Skeletal muscle satellite cell (primary cell): ENCODE measurements around the gene NARS2.

Source experiments
- H3K27me3 ChIP-seq: 2 replicates; pipeline ENCODE4 v1.7.0; 2013; ENCODE audit warnings: low read length; ENCODE audit not compliant: control insufficient read depth, insufficient read depth
- H3K36me3 ChIP-seq: 2 replicates; pipeline ENCODE4 v1.7.0; 2013; ENCODE audit warnings: mild to moderate bottlenecking, control low read depth, low read length; ENCODE audit not compliant: insufficient read depth
- H3K4me1 ChIP-seq: 2 replicates; pipeline ENCODE4 v1.7.0; 2013; ENCODE audit warnings: low read length; ENCODE audit not compliant: control insufficient read depth, insufficient read depth
- H3K4me2 ChIP-seq: 2 replicates; pipeline ENCODE4 v1.7.0; 2013; ENCODE audit warnings: mild to moderate bottlenecking, low read length
- H3K4me3 ChIP-seq: 2 replicates; pipeline ENCODE4 v1.7.0; 2013; ENCODE audit warnings: low read length
- H3K9ac ChIP-seq: 2 replicates; pipeline ENCODE4 v1.7.0; 2013; ENCODE audit warnings: mild to moderate bottlenecking, low read depth, low read length, moderate library complexity
- H3K9me3 ChIP-seq: replicated peaks from 2 replicates; pipeline ENCODE4 v1.7.0; 2013; ENCODE audit warnings: mild to moderate bottlenecking, control low read depth, low read length

NARS2 gene

DNA sequence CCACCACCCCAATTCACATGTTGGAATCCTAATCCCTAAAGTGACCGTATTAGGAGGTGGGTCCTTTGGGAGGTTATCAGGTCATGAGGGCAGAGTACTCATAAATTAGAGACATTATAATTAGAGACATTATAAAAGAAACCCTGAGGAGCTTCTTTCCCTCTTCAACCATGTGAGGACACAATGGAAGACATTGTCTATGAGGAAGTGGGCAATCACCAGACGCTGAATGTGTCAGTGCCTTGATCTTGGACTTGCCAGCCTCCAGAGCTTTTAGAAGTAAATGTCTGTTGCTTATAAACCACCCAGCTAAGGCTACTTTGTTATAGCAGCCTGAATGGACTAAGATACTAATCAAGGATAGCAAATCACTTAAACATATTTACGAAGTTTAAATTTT is 171.8 kb downstream of the NARS2 start:
- Histone ChIP-seq H3K27me3 (no peaks in the 10 kb centered on the region), H3K4me3 (no peak overlapping the region), H3K4me2 (no peak overlapping the region), H3K9ac (no peak overlapping the region), H3K36me3 (no peaks in the 10 kb centered on the region), H3K9me3 (no peaks in the 10 kb centered on the region), H3K4me1 (no peaks in the 10 kb centered on the region)

DNA sequence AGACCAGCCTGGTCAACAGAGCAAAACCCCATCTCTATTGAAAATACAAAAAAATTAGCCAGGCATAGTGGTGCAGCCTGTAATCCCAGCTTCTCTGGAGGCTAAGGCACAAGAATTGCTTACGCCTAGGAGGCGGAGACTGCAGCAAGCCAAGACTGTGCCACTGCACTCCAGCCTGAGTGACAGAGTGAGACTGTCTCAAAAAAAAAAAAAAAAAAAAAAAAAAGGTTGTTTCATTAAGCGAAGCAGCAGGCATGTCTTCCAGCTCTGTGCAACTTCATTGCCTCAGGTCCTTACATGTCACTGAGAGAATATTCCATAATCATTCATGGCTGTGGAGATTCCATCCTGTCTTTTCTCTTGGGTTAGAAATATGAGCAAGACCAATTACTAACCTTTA is 174.0 kb downstream of the NARS2 start:
- Histone ChIP-seq H3K4me2 (no peak overlapping the region), H3K9me3 (no peaks in the 10 kb centered on the region), H3K4me1 (no peaks in the 10 kb centered on the region), H3K9ac (no peak overlapping the region), H3K27me3 (no peaks in the 10 kb centered on the region), H3K4me3 (no peak overlapping the region), H3K36me3 (no peaks in the 10 kb centered on the region)

DNA sequence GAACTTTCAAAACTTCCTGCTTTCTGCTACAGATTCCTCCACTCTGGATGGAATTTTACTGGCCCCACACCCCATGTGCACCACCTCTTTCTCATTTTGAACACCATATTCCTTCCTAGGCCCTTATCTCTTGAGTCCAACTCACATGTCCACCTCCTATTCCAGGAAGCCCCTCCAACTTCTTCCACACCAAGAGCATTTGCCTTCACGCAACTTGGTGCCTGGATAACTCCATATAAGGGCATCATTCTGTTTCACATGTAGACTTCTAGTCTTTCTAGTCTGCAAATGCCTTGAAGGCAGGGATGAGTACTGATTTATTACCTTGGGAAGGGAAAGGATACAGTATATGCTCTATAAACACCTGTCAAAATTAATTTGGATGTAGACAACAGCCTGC is 174.5 kb downstream of the NARS2 start:
- Histone ChIP-seq H3K9ac (no peak overlapping the region), H3K4me3 (no peak overlapping the region), H3K27me3 (no peaks in the 10 kb centered on the region), H3K36me3 (no peaks in the 10 kb centered on the region), H3K4me1 (no peaks in the 10 kb centered on the region), H3K9me3 (no peaks in the 10 kb centered on the region), H3K4me2 (no peak overlapping the region)

DNA sequence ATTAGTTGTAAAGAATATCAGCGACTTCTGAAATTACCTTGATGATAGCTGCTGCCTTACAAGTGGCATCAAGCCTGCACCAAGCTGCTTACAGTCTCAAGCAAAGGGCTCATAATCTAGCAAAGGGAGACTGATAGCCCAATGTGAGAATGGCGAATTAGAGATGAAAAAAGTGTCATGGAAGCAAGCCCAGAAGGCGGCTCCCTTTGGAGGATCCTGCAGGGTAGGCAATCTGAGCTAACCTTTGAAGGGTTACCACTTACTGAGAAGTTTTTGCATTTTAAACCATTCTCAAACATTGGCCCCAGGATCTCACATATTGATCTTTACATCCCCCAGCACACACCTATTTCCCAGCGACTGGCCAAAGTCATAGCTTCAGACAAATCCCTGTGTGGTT is 175.5 kb downstream of the NARS2 start:
- no peak overlapping the region for H3K9ac ChIP-seq
- H3K9me3 ChIP-seq, result no peaks in the 10 kb centered on the region
- no peak overlapping the region for H3K4me2 ChIP-seq
- no peaks in the 10 kb centered on the region for H3K27me3 ChIP-seq
- no peaks in the 10 kb centered on the region for H3K4me1 ChIP-seq
- H3K36me3 ChIP-seq, result no peaks in the 10 kb centered on the region
- H3K4me3 ChIP-seq, result no peak overlapping the region

DNA sequence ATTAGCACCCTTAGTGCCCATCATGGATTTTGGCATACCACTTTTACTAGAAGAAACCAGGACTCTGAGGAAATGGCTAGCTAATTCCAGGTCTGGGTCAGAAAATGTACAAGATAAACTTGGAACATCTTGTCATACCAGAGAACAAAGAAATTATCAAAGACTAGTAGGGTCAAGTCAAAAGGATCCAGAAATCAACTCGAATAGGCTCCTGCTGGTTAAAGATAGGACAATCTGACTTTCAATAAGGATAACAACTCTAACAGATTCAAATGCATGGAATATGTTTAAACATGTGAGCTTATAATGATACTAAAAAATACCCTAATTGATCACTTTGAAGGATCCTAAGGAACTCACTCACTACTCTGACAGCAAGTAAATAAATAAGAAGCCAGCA is 175.9 kb downstream of the NARS2 start:
- no peak overlapping the region for H3K9ac ChIP-seq
- no peak overlapping the region for H3K4me3 ChIP-seq
- no peaks in the 10 kb centered on the region for H3K4me1 ChIP-seq
- no peaks in the 10 kb centered on the region for H3K9me3 ChIP-seq
- H3K36me3 ChIP-seq, result no peaks in the 10 kb centered on the region
- H3K4me2 ChIP-seq, result no peak overlapping the region
- H3K27me3 ChIP-seq, result no peaks in the 10 kb centered on the region

DNA sequence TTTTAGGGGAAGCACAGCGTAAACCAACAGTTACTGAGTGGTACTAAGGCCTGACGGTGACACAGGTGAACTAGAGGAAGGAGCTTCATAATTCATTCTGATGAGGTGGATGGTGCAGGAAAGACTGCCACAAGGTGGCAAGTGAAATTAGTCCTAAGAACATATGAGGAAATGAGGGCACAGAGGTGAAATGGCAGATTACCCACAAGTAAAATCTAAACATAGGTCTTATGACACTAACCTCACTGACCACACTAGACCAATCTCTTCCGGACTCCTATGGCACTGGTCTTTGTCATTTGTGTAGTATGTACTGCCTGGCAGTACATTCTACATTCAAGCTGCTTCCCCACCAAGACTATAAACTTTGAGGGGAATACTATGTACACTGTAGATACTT is 177.3 kb downstream of the NARS2 start:
- no peaks in the 10 kb centered on the region for H3K4me1 ChIP-seq
- H3K9me3 ChIP-seq, result no peaks in the 10 kb centered on the region
- H3K4me2 ChIP-seq, result no peak overlapping the region
- H3K4me3 ChIP-seq, result no peak overlapping the region
- H3K36me3 ChIP-seq, result no peaks in the 10 kb centered on the region
- no peak overlapping the region for H3K9ac ChIP-seq
- H3K27me3 ChIP-seq, result no peaks in the 10 kb centered on the region

DNA sequence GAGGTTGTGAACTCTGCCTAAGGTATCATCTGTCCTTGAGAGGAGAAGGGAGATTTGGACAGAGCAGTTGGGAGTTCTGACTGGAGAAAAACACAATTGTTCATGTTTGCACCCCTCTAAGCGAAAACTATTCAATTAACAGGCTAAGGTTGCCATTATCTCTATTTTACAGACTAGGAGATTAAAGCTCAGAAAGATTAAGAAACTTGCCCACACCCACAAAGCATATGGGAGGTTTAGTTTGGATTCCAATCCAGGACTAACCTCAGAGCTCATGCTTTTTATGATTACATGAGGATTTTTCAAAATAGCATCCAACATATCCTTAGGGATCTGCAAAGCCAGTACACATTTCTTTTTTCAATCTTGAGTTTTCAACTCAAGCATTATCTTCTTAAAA is 179.1 kb downstream of the NARS2 start:
- Histone ChIP-seq H3K4me3 (no peak overlapping the region), H3K9ac (no peak overlapping the region), H3K4me1 (no peaks in the 10 kb centered on the region), H3K9me3 (no peaks in the 10 kb centered on the region), H3K27me3 (no peaks in the 10 kb centered on the region), H3K4me2 (no peak overlapping the region), H3K36me3 (no peaks in the 10 kb centered on the region)

DNA sequence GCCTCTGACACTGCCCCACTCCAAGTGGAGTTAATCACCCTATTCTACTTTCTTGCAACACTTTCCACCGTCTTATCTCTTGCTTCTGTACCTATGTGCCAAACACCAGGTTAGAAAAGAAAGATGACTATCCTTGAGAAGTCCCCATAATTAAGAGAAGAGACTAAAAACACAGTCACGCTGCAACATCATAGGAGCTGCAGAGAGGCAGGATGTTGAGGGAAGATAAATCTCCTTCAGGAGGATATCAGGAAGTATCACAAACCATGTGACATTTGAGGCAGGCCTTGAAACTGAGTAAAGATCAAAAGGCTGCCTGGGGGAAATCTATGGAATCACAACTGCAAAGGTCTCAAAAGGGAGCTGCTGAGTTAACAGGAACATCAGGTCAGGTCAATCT is 181.8 kb downstream of the NARS2 start:
- no peaks in the 10 kb centered on the region for H3K36me3 ChIP-seq
- no peak overlapping the region for H3K4me3 ChIP-seq
- no peak overlapping the region for H3K9ac ChIP-seq
- no peaks in the 10 kb centered on the region for H3K27me3 ChIP-seq
- no peak overlapping the region for H3K4me2 ChIP-seq
- no peaks in the 10 kb centered on the region for H3K4me1 ChIP-seq
- no peaks in the 10 kb centered on the region for H3K9me3 ChIP-seq

DNA sequence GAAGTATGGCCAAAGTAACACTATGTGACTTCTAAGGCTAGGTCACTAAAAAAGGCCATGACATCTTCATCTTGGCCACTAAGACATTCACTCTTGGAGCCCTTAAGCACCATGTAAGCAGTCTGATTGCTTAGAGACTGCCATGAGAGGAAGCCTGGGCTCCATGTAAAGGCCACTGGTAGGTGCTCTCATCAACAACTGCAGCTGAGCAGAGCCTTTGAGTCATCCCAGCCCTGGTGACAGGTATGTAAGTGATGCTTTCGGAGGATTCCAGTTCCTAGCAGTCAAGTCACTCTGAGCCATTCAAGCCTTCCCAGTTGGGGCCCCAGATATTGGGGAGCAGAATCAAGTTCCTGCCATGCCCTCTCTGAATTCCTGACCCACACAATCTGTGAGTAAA is 183.2 kb downstream of the NARS2 start:
- no peaks in the 10 kb centered on the region for H3K27me3 ChIP-seq
- H3K36me3 ChIP-seq, result no peaks in the 10 kb centered on the region
- no peaks in the 10 kb centered on the region for H3K9me3 ChIP-seq
- H3K4me2 ChIP-seq, result no peak overlapping the region
- H3K4me1 ChIP-seq, result no peaks in the 10 kb centered on the region
- no peak overlapping the region for H3K4me3 ChIP-seq
- no peak overlapping the region for H3K9ac ChIP-seq

DNA sequence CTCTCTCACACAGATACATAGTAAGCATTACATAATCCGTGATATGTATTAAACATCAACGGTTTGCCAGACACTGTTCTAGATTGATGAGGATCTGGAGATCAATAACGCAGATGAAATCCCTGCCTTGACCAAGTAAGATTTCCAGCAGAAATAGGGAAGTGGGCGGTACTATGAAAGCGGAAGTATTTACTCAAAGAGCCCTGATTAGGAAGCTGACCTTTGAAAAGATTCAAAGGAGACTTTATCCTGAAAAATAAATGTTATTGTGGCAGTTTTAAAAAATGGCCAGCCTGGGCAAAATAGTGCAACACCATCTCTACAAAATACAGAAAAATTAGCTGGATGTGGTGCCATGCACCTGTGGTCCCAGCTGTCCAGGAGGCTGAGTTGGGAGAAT is 183.9 kb downstream of the NARS2 start:
- H3K4me3 ChIP-seq, result no peak overlapping the region
- H3K9ac ChIP-seq, result no peak overlapping the region
- no peak overlapping the region for H3K4me2 ChIP-seq
- H3K9me3 ChIP-seq, result no peaks in the 10 kb centered on the region
- H3K36me3 ChIP-seq, result no peaks in the 10 kb centered on the region
- H3K4me1 ChIP-seq, result no peaks in the 10 kb centered on the region
- no peaks in the 10 kb centered on the region for H3K27me3 ChIP-seq

DNA sequence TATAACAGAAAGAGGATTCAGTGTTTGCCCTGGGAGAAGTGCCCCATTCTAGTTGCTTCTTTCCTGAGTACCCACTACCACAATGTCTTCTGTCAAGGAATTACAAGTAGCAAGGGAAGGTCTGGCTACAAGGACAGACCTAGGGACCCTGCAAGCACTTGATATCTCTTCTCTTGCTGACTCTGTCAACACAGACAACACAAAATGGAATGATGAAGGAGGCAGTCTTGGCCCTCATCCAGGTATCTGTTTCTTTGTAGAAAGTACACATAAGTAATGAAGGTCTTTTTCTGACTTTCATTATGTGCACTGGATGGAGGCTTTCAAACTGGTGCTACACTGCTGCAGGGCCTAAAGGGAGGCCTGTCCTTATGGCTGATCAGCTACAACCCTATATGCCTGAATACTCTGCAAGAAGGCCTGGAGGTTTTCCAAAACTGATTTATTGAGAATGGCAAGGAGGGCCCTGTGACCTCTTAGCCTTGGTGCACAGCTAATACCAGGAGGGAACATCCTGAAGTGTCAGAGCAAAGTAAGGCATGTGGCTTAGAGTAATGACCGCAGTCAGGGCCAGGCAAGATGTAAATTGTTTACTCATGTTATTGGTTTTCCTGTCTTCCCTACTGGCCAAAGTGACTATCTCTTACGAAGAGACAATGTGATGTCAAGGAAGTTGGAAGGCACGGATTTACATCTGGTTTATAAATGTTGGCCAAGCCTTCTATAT is 188.3 kb downstream of the NARS2 start:
- Histone ChIP-seq H3K4me2 (no peak overlapping the region), H3K4me3 (no peak overlapping the region), H3K27me3 (no peaks in the 10 kb centered on the region), H3K9ac (no peak overlapping the region), H3K36me3 (no peaks in the 10 kb centered on the region), H3K4me1 (no peaks in the 10 kb centered on the region), H3K9me3 (no peaks in the 10 kb centered on the region)
